GF-D8 (cell line): ENCODE results near the gene ALDOC.

Experiments used
- DNase-seq: peaks from one replicate; lab custom pipeline; 2025; lab: John Stamatoyannopoulos, UW

The ALDOC gene

DNA sequence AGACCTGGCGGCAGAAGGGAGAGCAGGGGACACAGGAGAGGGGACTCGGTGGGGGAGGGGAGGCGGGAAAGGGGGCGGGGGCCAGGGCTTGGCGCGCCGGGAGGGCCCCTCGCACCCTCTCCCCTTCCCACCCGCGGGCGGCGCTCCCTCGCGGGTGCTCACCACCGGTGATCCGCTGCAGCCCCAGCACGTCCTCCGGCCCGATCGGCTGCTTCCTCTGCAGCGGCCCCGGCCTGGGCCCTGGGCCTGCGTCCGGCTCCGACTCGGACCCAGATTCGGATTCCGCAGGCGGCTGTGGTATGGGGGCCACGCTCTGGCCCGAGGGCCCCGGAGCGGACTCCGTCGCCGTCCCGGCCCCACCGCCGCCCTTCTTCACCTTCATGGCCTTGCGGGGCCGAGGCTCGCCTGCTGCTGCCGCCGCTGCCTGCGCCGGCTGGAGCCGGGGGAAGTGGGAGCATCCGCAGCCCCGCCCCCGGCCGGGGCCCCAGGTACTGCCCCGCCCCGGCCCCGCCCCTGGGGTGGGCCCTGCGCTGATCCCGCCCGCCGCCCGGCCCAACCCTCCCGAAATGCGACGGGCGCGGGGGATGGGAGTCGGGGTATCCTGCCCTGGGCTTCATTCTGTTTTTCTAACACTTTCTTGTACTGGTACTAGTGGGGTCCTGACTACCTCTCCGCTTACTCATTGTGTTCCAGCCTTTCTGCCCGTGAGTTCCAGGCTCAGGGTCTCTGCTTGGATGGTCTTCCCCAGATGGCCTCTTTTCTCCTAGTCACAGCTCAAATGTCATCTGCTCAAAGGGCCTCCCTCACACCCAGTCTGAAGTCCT lies 24.3 kb downstream of the ALDOC start, which contains the start of gene UNC119:
Gene UNC119 (minus strand): TSS at position 449 of the 824 bp plus-strand sequence. CDS start 67 bp downstream, at position 382.
- DNase-seq = no peak

DNA sequence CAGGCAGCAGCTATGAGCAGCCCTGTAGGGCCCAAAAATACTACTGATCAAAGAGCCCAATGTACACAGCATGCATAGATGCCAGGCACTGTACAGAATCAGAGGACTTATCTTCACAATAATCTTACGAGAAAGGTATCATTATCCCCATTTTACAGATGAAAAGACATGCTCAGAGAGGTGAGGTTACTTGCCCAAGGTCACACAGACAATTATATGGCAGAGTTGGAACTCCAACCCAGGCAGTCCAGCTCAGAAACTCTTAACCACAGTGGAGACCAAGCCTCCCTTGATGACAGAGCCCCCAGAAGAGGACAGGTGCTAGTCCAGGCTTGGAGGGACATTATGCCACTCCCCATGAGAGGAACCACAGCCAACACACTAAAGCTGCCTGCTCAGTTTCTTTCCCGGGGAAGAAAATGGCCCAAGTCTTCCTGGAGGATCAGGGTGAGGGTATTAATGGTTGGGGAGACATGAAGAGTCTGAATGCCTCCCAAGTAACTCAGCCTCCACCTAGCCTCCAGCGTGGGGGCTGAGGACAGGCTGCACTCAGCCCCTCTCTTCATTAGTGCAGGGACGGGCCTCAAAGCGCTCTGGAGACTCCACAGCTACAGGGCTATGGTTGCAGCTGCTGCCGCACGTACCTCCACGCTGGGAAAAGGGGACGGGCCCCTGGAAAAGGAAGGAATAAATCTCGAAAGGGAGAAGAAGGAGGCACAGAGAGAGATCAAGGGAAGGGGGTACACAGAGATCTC lies 25.1 kb downstream of the ALDOC start:
- no peak for DNase-seq

DNA sequence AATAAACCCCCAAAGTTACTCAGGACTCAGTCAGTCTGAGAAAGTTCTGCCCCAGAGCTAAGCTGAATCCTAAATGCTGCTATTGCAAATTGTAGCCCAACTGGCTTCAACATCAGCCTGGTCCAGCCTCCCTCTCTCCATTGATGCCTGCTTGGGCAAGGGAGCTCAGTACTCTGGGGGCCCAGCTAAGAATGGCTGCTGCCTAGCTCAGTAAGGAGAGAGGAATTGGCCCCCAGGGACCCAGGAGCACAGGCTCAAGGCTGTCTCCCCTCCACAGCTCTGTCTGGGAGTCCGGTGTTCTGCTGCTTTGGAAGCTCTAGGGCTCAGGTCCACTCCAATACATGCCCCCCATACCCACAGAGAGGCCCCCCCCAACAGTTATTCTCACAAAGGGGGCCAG lies 25.8 kb downstream of the ALDOC start:
- DNase-seq = no peak

DNA sequence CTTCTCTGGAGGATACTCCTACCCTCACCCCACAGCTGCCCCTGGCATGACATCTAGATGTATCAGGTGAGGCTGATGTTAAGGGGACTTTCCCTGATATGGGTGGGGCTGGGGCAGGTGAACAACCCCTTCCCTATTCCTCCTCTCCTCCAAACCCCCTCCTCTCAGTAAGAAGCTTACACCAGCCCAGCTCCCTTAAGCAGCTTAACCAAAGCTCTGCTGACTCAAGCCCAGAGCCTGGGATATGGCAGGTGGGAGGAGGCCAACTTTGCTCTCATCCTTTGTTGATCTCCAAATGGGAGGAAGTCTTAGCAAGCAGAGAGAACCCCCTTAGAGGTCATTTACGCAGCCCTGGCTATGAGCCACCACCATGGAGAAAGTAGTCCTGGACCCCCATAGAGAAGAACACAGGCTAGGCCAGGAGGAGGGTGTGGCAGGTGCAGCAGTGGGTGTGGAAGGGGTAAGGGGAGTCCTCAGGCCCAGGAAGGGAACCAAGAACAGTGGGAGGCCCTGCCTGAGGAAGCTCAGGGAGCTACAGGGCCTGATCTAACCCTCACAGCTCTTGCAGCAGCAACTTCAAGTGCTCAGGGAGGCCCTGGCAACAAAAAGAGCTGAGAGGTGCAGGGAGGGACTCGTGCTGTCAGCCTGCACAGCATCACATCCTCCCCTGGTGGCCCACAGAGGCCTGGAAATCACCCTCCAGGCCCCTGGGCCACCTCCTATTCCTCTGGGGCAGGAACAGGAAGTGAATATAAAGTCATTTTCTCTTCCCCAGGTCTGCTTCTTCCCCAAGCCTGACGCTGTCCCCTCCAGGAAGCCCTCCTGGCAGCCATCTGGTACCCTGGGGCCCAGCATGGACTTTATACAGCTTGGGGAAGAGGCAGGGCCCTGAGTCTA lies 27.2 kb downstream of the ALDOC start:
- no peak for DNase-seq

DNA sequence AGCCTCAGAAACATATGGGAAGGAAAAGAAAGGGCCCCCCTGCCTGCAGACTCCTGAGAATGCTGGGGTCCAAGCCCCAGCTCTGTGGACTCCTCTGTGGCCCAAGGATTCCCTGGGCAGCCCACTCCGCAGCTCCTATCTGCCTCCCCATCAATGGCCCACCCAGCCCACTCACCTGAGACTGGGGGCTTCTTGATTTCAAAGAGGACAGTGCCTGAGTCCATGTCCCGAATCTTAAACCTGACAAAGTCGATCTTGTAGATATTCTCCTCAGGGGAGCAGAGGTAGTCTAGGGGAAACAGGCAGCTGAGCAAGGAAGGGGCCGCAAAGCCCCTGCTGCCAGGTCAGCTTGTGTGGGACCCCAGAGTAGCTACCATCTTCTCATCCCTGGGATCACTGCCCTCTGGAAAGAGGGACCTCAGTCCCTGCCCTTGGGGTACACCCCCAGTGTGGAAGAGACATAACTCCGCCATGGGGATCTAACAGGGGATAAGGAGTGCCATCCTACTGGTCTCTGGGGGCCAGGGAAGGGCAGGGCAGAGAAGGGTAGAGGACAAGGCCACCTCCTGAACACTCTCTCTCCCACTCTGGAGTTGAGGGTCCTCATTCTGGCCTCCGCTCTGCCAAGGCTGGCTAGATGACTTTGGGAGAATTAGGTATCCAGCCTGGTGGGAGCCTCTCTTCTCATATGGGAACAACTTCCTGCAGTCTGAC lies 28.1 kb downstream of the ALDOC start:
- no peak for DNase-seq

DNA sequence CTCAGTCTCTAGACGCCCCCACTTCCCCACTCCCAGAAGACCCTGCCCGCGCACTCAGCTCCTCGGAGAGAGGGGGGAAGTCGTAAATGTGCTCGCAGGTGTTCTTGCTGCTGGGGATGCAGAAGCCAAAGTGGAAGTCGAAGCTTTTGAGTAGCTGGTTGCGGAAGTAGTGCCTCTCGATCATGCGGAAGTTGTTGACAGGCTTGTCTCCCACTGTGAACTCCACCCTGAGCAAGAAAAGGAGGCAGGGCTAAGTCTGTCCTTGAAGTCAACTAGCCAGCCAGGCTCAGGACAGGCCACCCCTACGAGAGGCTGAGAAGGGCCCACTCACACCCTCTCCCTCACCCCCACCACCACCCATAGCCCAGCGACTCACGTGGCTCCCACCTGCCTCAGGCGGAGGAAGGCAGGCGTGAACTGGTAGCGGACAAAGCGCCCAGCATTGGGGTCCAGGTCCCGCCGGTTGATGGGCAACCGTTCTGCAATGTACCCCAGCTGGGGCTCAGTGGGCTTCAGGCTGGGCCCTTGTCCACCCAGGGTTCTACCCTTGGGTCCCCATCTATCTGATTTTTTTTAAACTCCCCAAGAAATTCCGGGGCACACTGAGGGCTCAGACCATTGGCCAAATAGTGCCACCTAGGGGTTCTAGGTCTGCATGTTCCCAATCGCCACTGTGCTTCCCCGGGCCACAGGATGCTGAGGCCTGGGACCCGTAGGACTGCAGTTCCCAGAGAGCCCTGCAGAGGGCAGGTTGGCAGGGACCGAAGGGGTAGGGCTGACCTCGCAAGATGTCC lies 28.9 kb downstream of the ALDOC start:
- DNase-seq = no peak

DNA sequence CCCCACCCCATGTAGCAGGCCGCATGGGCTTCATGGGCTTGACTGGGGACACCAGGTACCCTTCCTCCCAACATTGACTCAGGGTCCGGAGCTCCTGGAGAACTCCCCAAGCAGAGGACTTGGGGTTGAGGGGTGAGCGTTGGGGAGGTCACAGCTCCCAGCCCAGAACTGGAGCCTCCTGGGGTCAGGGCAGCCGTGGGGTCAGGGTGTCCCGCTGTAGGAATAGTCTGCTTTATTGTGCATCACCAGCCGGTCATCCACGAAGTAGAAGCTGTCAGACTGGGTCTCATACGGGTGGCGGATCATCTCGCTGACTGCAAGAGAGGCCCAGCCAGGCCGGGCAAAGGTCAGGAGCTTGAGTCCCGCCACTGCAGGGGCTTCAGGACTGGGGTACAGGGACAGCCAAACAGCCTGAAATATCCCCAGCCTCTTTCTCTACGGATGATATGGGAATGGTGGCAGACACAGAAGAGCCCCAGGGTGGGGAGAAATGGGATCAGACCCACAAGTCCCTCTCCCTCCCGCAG lies 29.5 kb downstream of the ALDOC start:
- no peak for DNase-seq

DNA sequence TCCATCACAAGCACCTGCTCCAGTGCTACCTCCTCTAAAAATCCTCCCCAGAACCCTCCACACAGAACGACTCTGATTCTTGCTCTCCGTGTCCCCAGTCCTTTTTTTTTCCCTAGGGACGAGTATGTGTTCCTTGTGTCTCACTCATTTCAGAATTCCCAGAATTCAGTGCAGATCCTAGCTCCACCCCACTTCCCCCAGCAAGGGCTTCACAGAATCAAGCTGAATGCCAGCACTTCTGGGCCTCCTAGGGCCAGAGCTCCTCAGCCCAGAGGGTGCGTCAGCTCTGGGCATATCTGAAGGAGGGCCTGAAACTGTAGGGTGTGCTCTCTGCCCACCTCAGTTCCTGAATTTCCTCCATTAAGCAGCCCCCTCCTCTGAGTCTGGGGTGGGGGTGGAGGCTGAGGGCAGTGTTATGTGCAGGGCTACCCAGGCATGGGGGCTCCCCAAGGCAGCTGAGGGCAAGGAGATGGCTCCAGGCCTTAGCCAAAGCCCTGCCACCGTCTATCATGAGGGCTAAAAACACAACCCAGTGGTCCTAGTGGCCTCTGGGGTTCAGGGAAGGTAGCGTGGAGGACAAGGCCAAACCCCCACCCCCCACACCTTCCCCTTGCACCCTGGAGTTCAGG lies 30.8 kb downstream of the ALDOC start:
- no peak for DNase-seq

DNA sequence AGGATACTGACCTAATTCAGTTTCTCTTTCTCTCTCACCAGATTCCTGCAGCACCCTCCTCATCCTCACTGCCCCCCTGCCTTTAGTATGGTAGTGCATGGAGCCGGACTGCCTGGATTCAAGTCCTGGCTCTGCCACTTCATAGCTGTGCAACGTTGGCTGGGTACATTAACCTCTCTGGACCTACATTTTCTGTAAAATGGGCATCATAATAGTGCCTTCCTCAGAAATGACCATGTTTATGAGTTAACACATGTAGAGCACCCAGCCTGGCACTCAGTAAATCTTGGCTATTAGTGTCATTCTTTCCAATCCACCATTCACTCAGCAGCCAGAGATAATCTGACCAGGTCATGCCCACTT lies 31.6 kb downstream of the ALDOC start:
- no peak for DNase-seq

DNA sequence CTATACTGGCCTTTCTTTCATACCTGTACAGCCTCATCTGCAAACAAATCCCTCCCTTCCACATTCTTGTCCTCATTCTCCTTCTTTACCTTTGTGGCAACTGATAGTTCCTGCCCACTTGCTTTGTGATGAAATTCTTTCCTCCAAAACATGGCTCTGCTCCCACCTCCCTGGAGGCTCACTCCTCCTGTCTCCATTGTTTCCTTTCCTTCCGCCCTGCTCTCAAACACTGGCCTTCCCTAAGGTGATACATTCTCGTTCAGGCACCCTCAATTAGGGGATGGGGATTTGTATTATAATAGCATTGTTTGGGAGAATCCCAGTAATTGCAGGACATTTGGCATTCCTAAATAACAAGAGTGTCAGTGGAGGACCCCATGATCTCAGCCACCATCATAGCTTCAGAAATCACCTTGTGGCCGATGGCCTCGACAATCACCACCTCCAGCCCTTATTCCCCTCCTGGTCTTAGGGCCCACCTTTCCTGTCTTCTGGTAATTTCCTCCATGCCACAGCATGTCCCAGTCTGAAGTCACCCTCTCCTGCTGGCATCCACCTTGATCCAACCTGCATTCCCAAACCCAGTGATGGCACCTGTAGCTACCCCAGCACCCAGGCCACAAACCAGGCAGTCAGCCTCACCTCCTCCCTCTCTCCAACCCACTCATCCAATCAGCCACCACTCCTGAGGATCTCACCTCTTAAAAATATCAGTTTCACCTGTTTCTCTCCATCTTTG lies 32.1 kb downstream of the ALDOC start:
- no peak for DNase-seq

DNA sequence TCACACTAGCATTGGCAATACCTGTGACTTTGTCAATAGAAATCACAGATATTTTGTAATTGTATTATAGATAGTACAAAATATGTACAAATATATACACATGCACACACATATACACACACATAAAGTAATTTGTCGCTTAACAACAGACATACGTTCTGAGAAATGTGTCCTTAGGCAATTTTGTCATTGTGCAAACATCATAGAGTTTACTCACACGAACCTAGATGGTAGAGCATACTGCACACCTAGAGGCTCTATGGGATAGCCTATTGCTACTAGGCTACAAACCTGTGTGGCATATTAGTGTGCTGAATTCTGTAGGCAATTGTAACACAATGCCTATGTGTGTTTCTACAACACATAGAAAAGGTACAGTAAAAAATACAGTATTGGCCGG lies 35.3 kb downstream of the ALDOC start:
- DNase-seq = no peak

DNA sequence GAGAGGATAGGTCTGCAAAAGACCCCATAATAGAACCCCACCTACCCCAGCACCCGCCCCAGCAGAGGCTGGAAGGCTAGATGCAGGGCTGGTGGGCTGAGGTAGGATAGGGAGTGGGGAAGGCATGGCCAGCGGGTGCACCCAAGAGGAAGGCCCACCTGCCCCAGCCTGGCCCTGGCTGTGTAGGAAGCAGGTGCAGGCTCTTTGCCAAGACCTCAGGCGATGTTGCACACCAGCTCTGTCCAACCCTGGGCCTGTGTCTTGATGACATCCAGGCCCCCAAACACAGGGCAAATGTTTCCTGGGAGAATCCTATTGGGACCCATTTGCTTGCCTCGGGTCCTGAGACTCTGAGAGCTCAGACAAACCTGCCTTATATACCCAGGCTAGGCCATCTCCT lies 36.5 kb downstream of the ALDOC start:
- DNase-seq = no peak

DNA sequence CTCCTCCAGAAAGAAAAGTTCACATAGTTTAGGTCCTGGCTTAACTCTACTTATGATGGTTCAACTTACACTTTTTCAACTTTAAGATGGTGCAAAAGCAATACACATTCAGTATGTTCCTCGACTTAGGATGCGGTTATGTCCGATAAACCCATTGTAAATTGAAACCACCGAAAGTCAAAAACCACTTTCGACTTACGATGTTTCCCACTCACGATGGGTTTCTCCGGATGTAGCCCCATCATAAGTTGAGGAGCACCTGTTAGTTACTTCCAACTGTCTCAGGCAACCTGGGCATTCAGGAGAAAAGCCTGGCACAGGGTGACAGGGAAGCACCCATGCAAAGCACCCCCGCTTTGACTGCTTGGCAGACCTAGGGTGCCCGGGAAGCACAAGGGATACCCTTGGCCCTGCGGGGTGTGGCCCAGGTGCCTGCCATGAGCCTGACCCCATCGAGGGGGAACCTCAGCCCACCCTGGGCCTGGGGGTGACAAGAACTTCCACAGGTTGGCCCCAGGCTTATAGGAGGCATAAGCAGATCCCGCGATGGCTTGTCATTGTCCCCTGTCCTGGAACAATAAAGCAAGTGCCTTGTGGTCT lies 38.3 kb downstream of the ALDOC start:
- DNase-seq = no peak

DNA sequence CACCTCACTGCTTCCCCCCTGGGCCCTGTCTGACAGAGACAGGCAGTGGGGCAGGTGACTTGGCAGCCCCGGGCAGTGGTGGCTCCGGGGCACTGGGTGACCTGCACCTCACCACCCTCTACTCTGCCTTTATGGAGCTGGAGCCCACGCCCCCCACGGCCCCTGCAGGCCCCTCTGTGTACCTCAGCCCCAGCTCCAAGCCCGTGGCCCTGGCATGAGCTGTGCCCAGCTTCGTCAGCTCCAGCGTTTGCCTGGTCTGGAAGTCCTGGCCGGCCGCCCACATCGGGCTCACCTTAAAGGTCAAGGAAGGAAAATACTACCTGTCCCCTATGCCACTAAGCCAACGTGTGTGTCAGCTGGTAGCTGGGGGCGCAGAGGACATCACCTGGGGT lies 39.5 kb downstream of the ALDOC start:
- DNase-seq = no peak

DNA sequence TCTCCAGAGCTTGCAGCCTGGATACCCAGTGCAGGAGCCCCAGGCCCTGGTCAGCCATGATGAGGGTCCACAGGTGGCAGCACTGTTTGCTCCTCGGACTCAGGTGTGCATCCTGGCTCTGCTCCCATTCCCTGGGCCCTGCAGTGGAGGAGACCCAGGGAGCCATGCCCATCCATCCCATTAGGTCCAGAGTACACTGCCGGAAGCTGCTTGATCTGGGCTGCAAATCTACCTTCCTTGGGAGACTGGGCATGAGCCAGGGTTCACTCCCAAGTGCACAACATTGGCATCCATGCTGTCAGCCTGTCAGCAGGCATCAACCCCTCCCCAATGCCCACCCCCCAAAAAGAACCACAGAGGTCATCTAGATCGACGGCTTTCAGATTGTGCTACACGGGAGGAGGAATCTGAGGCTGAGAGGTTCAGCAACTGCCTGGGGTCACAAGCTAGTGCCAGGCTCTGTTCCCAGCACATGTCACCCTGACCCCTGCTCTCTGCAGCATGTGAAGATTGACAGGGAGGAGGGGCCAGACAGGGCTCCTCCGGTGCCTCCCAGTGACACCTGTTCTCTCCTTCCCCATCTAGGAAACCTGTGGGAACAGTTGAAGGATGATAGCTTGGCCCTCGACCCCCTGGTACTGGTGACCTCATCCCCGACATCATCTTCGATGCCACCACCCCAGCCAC lies 40.0 kb downstream of the ALDOC start:
- no peak for DNase-seq

DNA sequence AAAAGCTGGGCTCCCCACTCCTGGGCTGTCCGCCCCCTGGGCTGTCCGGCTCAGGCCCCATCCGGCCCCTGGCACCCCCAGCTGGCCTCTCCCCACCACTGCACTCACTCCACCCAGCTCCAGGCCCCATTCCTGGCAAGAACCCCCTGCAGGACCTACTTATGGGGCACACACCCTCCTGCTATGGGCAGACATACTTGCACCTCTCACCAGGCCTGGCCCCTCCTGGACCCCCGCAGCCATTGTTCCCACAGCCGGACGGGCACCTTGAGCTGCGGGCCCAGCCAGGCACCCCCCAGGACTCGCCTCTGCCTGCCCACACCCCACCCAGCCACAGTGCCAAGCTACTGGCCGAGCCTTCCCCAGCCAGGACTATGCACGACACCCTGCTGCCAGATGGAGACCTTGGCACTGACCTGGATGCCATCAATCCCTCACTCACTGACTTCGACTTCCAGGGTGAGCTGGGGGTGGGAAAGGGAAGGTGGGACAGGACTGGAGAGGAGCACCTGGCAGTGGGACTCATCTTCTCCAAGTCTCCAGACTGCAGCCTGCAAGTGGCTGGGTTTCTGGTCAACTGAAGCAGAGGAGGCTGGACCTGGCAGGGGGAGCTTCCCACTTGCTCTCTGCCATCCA lies 41.8 kb downstream of the ALDOC start:
- no peak for DNase-seq

DNA sequence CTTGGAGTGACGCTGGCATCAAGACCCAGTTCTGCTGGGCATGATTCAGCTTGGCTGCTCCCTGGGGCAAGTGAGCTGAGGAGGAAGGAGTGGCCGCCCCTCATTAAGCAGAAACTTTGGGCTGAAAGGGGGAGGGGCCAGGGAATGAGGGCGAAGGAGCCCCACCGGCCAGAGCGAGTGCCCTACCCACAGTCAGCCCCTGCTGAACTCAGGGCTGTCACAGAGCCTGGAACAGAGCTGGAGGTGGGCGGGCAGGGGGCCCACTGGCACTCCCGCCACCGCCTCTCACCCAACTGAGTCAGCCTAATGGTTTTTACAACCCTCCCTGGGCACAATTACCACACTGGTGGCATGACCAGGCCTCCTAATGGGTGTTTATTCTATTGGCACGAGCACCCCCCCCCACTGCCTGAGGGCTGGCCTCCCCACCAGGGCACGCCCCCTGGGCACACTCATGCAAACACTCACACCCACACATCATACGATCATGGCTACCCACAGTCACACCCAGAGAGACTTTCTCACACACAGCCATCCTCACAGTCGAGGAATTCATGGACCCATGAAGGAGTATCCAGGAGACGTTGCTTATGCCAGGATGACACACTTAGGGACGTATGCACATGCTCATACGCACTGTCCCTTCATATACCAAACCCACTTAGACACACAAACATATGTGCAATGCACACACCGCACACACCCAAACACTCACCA lies 43.4 kb downstream of the ALDOC start:
- no peak for DNase-seq
